HCT116 (cell line): ENCODE data around the gene PEX11A. TPM values are rescaled to one million over a fixed set of nuclear protein-coding genes. Genes with fewer than 3 reads are reported as not detected.

Source experiments
- ATAC-seq: fragments of 200-7000 bp; cut with Tn5 transposase; 2 replicates; pipeline ENCODE4 v1.9.1; 2020; ENCODE audit warnings: mild to moderate bottlenecking, moderate library complexity
- BruUV-seq: library from RNA; stranded (reverse); fragments of 400-500 nt; replicated peaks from 2 replicates; lab custom pipeline; 2021; lab: Mats Ljungman, UMichigan
- CTCF ChIA-PET: fragments of 300-600 bp; sonication (Branson Sonifier 250); formaldehyde crosslinking; loops from one replicate; lab custom pipeline; 2021; ENCODE audit warnings: antibody characterized with exemption; lab: Charles Lee
- POLR2A ChIA-PET: fragments of 300-600, 350-600 bp; sonication (Branson Sonifier 250); formaldehyde crosslinking; loops from one replicate; lab custom pipeline; 2021; ENCODE audit warnings: antibody characterized with exemption; lab: Charles Lee
- RAD21 ChIA-PET, 2 experiments: fragments of 300-600 bp; sonication (Branson Sonifier 250); formaldehyde crosslinking; loops; one replicate each; lab custom pipeline; 2023; ENCODE audit warnings: low total read pairs in 2 of 2; ENCODE audit not compliant: uncharacterized antibody in 2 of 2, unreplicated experiment in 2 of 2, low non-redundant PET in 1 of 2; lab: Charles Lee
- DNase-seq: peaks from one replicate; pipeline ENCODE4 v3.0.0-alpha.2; 2010; ENCODE audit warnings: low read depth, low spot score
- H2AFZ ChIP-seq: fragments of 200-600 bp; shearing (Covaris generic), sonication (generic); 2 replicates; pipeline ENCODE4 v1.6.1; 2017; ENCODE audit warnings: low read depth, mixed run types, mixed read lengths, antibody characterized with exemption, low read length; ENCODE audit not compliant: poor library complexity, severe bottlenecking
- H3K27ac ChIP-seq: 2 replicates; pipeline ENCODE4 v1.5.1; 2012; ENCODE audit warnings: low read depth, low read length
- H3K27me3 ChIP-seq: fragments of 200-600 bp; sonication (generic); 2 replicates; pipeline ENCODE4 v1.6.1; 2016; ENCODE audit warnings: mixed run types, low read length, mixed read lengths; ENCODE audit not compliant: insufficient read depth
- H3K36me3 ChIP-seq, 2 experiments: fragments of 200-500 bp in 1 of 2; fragments of 200-600 bp in 1 of 2; sonication (Bioruptor generic) in 1 of 2; sonication (generic) in 1 of 2; 2 replicates each; pipeline versions ENCODE4 v1.5.1 to v1.6.1; 2014 to 2016; ENCODE audit warnings: low read length in 2 of 2, inconsistent platforms in 1 of 2, mixed read lengths in 1 of 2, mixed run types in 1 of 2; ENCODE audit not compliant: insufficient read depth in 2 of 2, control insufficient read depth in 1 of 2
- H3K4me1 ChIP-seq, 2 experiments: fragments of 200-600 bp in 1 of 2; sonication (generic) in 1 of 2; 2 replicates each; pipeline versions ENCODE4 v1.5.1 to v1.6.1; 2012 to 2017; ENCODE audit warnings: low read length in 2 of 2, inconsistent platforms in 1 of 2, mild to moderate bottlenecking in 1 of 2, mixed read lengths in 1 of 2, mixed run types in 1 of 2, moderate library complexity in 1 of 2; ENCODE audit not compliant: insufficient read depth in 2 of 2, control insufficient read depth in 1 of 2
- H3K4me2 ChIP-seq: fragments of 200-600 bp; sonication (generic); 2 replicates; pipeline ENCODE4 v1.6.1; 2017; ENCODE audit warnings: mixed run types, low read length, mixed read lengths
- H3K4me3 ChIP-seq, 2 experiments: fragments of 200-600 bp in 1 of 2; sonication (generic) in 1 of 2; replicated peaks in 1 of 2; 2 replicates each; pipeline ENCODE4 v1.5.1; 2011 to 2016; ENCODE audit warnings: low read length in 2 of 2, control low read depth in 1 of 2, low read depth in 1 of 2, mild to moderate bottlenecking in 1 of 2, mixed read lengths in 1 of 2, mixed run types in 1 of 2
- H3K79me2 ChIP-seq: fragments of 200-600 bp; sonication (generic); 2 replicates; pipeline ENCODE4 v1.6.1; 2017; ENCODE audit warnings: mild to moderate bottlenecking, mixed run types, low read length, moderate library complexity, mixed read lengths; ENCODE audit not compliant: insufficient read depth
- H3K9ac ChIP-seq: fragments of 200-600 bp; sonication (generic); 2 replicates; pipeline ENCODE4 v1.6.1; 2016; ENCODE audit warnings: low read length, mixed read lengths
- H3K9me2 ChIP-seq: fragments of 200-600 bp; sonication (generic), shearing (Covaris generic); 2 replicates; pipeline ENCODE4 v1.6.1; 2017; ENCODE audit warnings: mixed run types, mild to moderate bottlenecking, moderate library complexity; ENCODE audit not compliant: insufficient read depth
- H3K9me3 ChIP-seq, 2 experiments: fragments of 200-500 bp in 1 of 2; fragments of 200-600 bp in 1 of 2; sonication (Bioruptor generic) in 1 of 2; sonication (generic) in 1 of 2; 2 replicates each; pipeline ENCODE4 v1.6.1; 2014 to 2017; ENCODE audit warnings: low read length in 2 of 2, mixed read lengths in 2 of 2, inconsistent platforms in 1 of 2, low read depth in 1 of 2, mild to moderate bottlenecking in 1 of 2, mixed run types in 1 of 2, moderate library complexity in 1 of 2; ENCODE audit not compliant: control insufficient read depth in 1 of 2, insufficient read depth in 1 of 2
- H4K20me1 ChIP-seq: fragments of 200-600 bp; sonication (generic), shearing (Covaris generic); 2 replicates; pipeline ENCODE4 v1.6.1; 2017; ENCODE audit warnings: mixed run types, mild to moderate bottlenecking, moderate library complexity; ENCODE audit not compliant: insufficient read depth
- CEBPB ChIP-seq: IDR thresholded peaks from 2 replicates; pipeline ENCODE4 v1.6.1; 2012; ENCODE audit warnings: low read depth
- EZH2 ChIP-seq: fragments of 200-600 bp; sonication (generic); IDR thresholded peaks from 2 replicates; pipeline ENCODE4 v1.6.1; 2017; ENCODE audit warnings: antibody characterized with exemption, mixed run types
- EZH2phosphoT487 ChIP-seq: fragments of 200-600 bp; IDR thresholded peaks from 2 replicates; pipeline ENCODE4 v1.6.1; 2018; ENCODE audit warnings: antibody characterized with exemption, borderline replicate concordance
- FOSL1 ChIP-seq: IDR thresholded peaks from 2 replicates; pipeline ENCODE4 v1.6.1; 2012; ENCODE audit warnings: low read depth
- JUND ChIP-seq: IDR thresholded peaks from 2 replicates; pipeline ENCODE4 v1.6.1; 2012
- POLR2A ChIP-seq: IDR thresholded peaks from 2 replicates; pipeline ENCODE4 v1.7.0; 2011; ENCODE audit warnings: borderline replicate concordance; ENCODE audit not compliant: insufficient read depth, insufficient read length; ENCODE audit errors: extremely low read depth
- POLR2AphosphoS5 ChIP-seq: IDR thresholded peaks from 2 replicates; pipeline ENCODE4 v1.6.1; 2011; ENCODE audit warnings: mild to moderate bottlenecking, low read depth, low read length, moderate library complexity
- SP1 ChIP-seq: IDR thresholded peaks from 2 replicates; pipeline ENCODE4 v1.6.1; 2012; ENCODE audit warnings: low read depth
- SRF ChIP-seq: IDR thresholded peaks from 2 replicates; pipeline ENCODE4 v1.6.1; 2012; ENCODE audit warnings: low read depth
- TCF7L2 ChIP-seq: IDR thresholded peaks from 2 replicates; pipeline ENCODE4 v1.7.0; 2011; ENCODE audit warnings: borderline replicate concordance, inconsistent platforms; ENCODE audit not compliant: insufficient read depth, insufficient read length; ENCODE audit errors: extremely low read depth
- YY1 ChIP-seq: IDR thresholded peaks from 2 replicates; pipeline ENCODE4 v1.6.1; 2011; ENCODE audit warnings: low read length, low read depth, moderate library complexity, mild to moderate bottlenecking; ENCODE audit not compliant: insufficient replicate concordance; ENCODE audit errors: extremely low read depth
- ZFX ChIP-seq: fragments of 450-650 bp; IDR thresholded peaks from 2 replicates; pipeline ENCODE4 v1.6.1; 2017
- intact Hi-C: fragments of 100-400 bp; cut with micrococcal nuclease; formaldehyde crosslinking; loops from 2 replicates; pipeline ENCODE4 v1.10.0; 2022
- total RNA-seq: library from RNA; stranded (reverse); gene quantifications from one replicate; pipeline ENCODE4 v1.2.1, GENCODE V29; 2021; ENCODE audit not compliant: unreplicated experiment
- TF ChIP-seq, protein P1 (sequence below): IDR thresholded peaks from 2 replicates; pipeline ENCODE4 v1.6.1; 2012
- TF ChIP-seq, protein P2 (sequence below): IDR thresholded peaks from 2 replicates; pipeline ENCODE4 v1.6.1; 2012; ENCODE audit warnings: low read depth
- TF ChIP-seq, protein P3 (sequence below): IDR thresholded peaks from 2 replicates; pipeline ENCODE4 v1.6.1; 2011; ENCODE audit warnings: mild to moderate bottlenecking, low read length, moderate library complexity; ENCODE audit not compliant: insufficient replicate concordance; ENCODE audit errors: extremely low read depth
- TF ChIP-seq, protein P4 (sequence below), 3 experiments: fragments of 200-600 bp in 1 of 3; sonication (generic) in 1 of 3; IDR thresholded peaks in 2 of 3; conservative IDR thresholded peaks in 1 of 3; 2 replicates each; pipeline ENCODE4 v1.5.1; 2012 to 2017; ENCODE audit warnings: low read depth in 2 of 3, low read length in 2 of 3, antibody characterized with exemption in 1 of 3, borderline replicate concordance in 1 of 3, control low read depth in 1 of 3, mild to moderate bottlenecking in 1 of 3, mixed read lengths in 1 of 3, mixed run types in 1 of 3, moderate library complexity in 1 of 3; ENCODE audit not compliant: insufficient read depth in 1 of 3
- TF ChIP-seq, protein P5 (sequence below): IDR thresholded peaks from 2 replicates; pipeline ENCODE4 v1.6.1; 2012

PEX11A gene
- total RNA-seq, 1 experiment from 2014 or later: 7.1 TPM

DNA sequence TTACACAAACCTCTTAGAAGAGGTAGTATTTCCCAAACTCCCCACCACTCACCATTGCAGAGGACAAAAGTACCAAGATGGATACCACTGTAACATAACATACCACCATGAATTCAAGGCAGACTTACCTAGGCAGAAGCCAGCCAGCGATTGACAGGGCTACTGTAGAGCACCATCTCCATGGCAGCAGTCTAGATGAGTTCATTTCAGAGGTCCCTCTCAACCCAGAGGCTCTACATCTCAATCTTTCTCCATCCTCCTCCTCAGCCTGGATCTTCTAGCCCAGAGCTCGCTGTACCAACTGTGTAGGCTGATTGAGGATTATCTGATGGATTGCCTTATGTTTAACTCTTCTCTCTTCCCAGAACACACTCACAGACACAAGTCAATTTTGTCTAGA, 9.4 kb downstream of the PEX11A start:
- no TSS peak for BruUV-seq
- CTCF ChIA-PET: no interaction called here
- no peak overlapping the region for H3K27ac ChIP-seq
- no peaks in the 10 kb centered on the region for H3K4me1 ChIP-seq
- H2AFZ ChIP-seq: no peak overlapping the region
- no peaks in the 10 kb centered on the region for H3K36me3 ChIP-seq
- ATAC-seq: no peak
- H3K9me3 ChIP-seq: no peaks in the 10 kb centered on the region
- no peak for DNase-seq
- TF ChIP-seq ZFX (no peak), SRF (no peak), FOSL1 (no peak), SP1 (no peak), CEBPB (no peak), POLR2A (no peak), YY1 (no peak), JUND (no peak), EZH2phosphoT487 (no peak), EZH2 (no peak), TCF7L2 (no peak), POLR2AphosphoS5 (no peak)
- TF ChIP-seq, protein P1, sequence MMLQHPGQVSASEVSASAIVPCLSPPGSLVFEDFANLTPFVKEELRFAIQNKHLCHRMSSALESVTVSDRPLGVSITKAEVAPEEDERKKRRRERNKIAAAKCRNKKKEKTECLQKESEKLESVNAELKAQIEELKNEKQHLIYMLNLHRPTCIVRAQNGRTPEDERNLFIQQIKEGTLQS: no peak
- TF ChIP-seq, protein P2, sequence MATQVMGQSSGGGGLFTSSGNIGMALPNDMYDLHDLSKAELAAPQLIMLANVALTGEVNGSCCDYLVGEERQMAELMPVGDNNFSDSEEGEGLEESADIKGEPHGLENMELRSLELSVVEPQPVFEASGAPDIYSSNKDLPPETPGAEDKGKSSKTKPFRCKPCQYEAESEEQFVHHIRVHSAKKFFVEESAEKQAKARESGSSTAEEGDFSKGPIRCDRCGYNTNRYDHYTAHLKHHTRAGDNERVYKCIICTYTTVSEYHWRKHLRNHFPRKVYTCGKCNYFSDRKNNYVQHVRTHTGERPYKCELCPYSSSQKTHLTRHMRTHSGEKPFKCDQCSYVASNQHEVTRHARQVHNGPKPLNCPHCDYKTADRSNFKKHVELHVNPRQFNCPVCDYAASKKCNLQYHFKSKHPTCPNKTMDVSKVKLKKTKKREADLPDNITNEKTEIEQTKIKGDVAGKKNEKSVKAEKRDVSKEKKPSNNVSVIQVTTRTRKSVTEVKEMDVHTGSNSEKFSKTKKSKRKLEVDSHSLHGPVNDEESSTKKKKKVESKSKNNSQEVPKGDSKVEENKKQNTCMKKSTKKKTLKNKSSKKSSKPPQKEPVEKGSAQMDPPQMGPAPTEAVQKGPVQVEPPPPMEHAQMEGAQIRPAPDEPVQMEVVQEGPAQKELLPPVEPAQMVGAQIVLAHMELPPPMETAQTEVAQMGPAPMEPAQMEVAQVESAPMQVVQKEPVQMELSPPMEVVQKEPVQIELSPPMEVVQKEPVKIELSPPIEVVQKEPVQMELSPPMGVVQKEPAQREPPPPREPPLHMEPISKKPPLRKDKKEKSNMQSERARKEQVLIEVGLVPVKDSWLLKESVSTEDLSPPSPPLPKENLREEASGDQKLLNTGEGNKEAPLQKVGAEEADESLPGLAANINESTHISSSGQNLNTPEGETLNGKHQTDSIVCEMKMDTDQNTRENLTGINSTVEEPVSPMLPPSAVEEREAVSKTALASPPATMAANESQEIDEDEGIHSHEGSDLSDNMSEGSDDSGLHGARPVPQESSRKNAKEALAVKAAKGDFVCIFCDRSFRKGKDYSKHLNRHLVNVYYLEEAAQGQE: no peak
- TF ChIP-seq, protein P3, sequence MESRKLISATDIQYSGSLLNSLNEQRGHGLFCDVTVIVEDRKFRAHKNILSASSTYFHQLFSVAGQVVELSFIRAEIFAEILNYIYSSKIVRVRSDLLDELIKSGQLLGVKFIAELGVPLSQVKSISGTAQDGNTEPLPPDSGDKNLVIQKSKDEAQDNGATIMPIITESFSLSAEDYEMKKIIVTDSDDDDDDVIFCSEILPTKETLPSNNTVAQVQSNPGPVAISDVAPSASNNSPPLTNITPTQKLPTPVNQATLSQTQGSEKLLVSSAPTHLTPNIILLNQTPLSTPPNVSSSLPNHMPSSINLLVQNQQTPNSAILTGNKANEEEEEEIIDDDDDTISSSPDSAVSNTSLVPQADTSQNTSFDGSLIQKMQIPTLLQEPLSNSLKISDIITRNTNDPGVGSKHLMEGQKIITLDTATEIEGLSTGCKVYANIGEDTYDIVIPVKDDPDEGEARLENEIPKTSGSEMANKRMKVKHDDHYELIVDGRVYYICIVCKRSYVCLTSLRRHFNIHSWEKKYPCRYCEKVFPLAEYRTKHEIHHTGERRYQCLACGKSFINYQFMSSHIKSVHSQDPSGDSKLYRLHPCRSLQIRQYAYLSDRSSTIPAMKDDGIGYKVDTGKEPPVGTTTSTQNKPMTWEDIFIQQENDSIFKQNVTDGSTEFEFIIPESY: no peak
- TF ChIP-seq, protein P4, sequence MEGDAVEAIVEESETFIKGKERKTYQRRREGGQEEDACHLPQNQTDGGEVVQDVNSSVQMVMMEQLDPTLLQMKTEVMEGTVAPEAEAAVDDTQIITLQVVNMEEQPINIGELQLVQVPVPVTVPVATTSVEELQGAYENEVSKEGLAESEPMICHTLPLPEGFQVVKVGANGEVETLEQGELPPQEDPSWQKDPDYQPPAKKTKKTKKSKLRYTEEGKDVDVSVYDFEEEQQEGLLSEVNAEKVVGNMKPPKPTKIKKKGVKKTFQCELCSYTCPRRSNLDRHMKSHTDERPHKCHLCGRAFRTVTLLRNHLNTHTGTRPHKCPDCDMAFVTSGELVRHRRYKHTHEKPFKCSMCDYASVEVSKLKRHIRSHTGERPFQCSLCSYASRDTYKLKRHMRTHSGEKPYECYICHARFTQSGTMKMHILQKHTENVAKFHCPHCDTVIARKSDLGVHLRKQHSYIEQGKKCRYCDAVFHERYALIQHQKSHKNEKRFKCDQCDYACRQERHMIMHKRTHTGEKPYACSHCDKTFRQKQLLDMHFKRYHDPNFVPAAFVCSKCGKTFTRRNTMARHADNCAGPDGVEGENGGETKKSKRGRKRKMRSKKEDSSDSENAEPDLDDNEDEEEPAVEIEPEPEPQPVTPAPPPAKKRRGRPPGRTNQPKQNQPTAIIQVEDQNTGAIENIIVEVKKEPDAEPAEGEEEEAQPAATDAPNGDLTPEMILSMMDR (IDR thresholded peaks at IDR 0.05 in 2 of 3, conservative IDR thresholded peaks at IDR 0.05 in 1 of 3; ENCODE audit: borderline replicate concordance in 1 of 3, insufficient read depth in 1 of 3, low read depth in 2 of 3, low read length in 2 of 3): no peak
- TF ChIP-seq, protein P5, sequence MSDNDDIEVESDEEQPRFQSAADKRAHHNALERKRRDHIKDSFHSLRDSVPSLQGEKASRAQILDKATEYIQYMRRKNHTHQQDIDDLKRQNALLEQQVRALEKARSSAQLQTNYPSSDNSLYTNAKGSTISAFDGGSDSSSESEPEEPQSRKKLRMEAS: no peak
- TF ChIP-seq, all 23 proteins: peak for 0
- no peaks in the 10 kb centered on the region for H3K9me2 ChIP-seq
- H3K9ac ChIP-seq: no peak overlapping the region
- H4K20me1 ChIP-seq: no peaks in the 10 kb centered on the region
- no peaks in the 10 kb centered on the region for H3K27me3 ChIP-seq
- RAD21 ChIA-PET: no interaction called here
- H3K79me2 ChIP-seq: no peaks in the 10 kb centered on the region
- no peak overlapping the region for H3K4me3 ChIP-seq
- POLR2A ChIA-PET: no interaction called here
- no peak overlapping the region for H3K4me2 ChIP-seq
- intact Hi-C loops: no loop called here
